GM10266 (cell line): ENCODE data around the gene HPSE2.
A peak's percentile ranks its signal among the peaks of the same experiment; 100 is the strongest.
"Not testable (repeated sequence)": the region's sequence is repeated elsewhere in the genome, so short reads cannot be mapped to it uniquely, and the experiment has no call there.

ENCODE experiments used
- DNase-seq: peaks from one replicate; pipeline ENCODE4 v3.0.0; 2012; ENCODE audit errors: extremely low spot score
- CTCF ChIP-seq: IDR thresholded peaks from 2 replicates; pipeline ENCODE4 v1.5.1; 2012; ENCODE audit warnings: mild to moderate bottlenecking, low read depth; ENCODE audit not compliant: control insufficient read depth, insufficient read depth; ENCODE audit errors: missing control alignments

HPSE2 gene

DNA sequence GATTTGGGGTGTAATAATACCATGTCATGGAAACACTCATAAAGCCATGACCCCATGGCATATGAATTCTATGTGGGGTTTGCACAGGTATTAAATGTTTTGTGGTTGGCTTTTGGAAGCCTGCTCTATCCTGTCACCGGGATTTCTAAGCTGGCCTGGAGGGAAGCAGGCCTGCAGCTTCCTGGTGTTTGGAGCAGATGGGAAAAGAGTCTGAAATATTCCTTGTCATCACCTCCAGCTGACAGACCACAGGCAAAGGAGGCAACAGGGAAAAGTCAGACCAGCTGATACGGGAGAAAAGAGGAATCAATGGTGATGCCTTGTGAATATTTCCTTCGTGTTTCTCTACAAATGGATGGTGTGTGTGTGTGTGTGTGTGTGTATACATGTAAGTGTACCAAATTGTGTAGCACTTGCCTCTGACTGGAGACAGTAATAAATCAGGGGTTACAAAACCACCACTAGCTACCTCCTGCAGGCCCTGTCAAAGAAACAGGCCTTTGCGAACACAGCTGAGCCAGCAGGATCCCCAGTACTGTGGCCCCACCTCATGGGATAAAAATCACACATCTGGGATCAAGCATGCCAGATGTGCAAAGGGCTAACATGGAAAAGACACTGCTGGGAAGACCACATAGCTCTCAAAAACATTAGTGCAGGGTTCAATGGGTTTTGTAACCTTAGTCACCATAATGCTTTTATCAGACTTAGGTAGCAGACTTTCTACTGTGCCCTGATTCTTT lies 668.1 kb downstream of the HPSE2 start:
- DNase-seq = no peak
- no peak for TF ChIP-seq CTCF

- TF ChIP-seq CTCF = no peak
- peak; percentile 6 for DNase-seq
These were observed 671.8 kb downstream of the HPSE2 start for GRCh38 chr10:98563811-98564210.

DNA sequence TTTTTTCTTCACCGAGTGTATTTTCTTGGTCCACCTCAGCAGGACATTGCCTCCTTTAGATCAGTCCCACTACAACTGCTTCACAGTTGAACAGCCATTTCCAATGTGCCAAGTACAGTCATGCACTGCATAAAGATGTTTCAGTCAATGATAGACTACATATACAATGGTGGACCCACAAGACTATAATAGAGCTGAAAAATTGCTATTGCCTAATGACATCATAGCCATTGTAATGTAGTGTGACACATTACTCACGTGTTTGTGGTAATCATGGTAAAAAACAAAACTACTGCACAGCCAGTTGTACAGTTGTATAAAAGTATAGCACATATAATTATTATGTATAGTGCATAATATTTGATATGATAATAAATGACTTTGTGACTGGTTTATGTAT lies 675.1 kb downstream of the HPSE2 start:
- TF ChIP-seq CTCF = no peak
- DNase-seq = no peak

GRCh38 chr10:98556061-98556460 lies 679.6 kb downstream of the HPSE2 start:
- no peak for TF ChIP-seq CTCF
- no peak for DNase-seq

DNA sequence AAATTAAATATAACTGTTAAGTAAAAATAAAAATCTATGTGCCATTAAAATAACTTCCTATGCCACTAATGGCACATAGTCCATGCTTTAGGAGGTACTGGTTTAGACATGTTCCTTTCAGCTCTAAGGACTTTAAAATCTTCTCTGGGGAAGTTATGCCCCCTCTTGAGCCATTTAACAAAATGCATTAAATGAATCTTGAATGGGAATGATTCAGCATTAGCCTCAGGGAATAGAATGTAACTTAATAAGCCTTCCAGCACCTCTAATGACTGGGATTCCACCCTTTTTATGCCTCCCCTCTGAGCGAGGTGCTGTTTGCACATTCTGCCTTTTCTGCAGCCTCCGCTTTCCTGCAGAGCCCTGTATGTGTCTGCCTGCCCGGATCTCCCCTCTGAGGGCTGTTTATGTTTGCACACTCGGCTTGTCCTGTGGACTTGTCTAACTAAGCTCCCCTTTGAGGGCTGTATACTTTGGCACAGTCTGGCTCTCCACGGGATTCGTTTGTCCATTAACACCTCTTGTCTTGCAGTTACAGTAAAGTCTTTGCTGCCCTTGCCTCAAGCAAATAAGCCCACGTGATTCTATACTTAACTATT lies 680.5 kb downstream of the HPSE2 start:
- no peak for TF ChIP-seq CTCF
- DNase-seq = no peak

- DNase-seq = not testable (repeated sequence)
These were observed 694.1 kb downstream of the HPSE2 start for GRCh38 chr10:98541561-98541960.

- no peak for TF ChIP-seq CTCF
- no peak for DNase-seq
These were observed 696.1 kb downstream of the HPSE2 start for GRCh38 chr10:98539578-98539977.
